HepG2 (cell line): ENCODE measurements around the gene RUNX3. TPM values are rescaled to one million over a fixed set of nuclear protein-coding genes. Genes with fewer than 3 reads are reported as not detected.

ENCODE experiments used
- ATAC-seq: fragments of 200-7000 bp; cut with Tn5 transposase; 3 replicates; pipeline ENCODE4 v1.9.1; 2020; ENCODE audit warnings: mild to moderate bottlenecking, moderate library complexity
- BruUV-seq: library from RNA; stranded (reverse); fragments of 400-500 nt; replicated peaks from 2 replicates; lab custom pipeline; 2021; lab: Mats Ljungman, UMichigan
- CTCF ChIA-PET: fragments of 300-600 bp; formaldehyde crosslinking; extraction: SDS; loops from one replicate; lab custom pipeline; 2021; ENCODE audit warnings: low total read pairs, inconsistent platforms, low intra/inter-chr PET ratio; lab: Yijun Ruan, JAX
- POLR2A ChIA-PET: fragments of 350-600 bp; sonication (Branson Sonifier 250); formaldehyde crosslinking; loops from one replicate; lab custom pipeline; 2020; ENCODE audit warnings: antibody characterized with exemption, inconsistent platforms; lab: Yijun Ruan, JAX
- DNase-seq: peaks from one replicate; pipeline ENCODE4 v3.0.0-alpha.2; 2015; ENCODE audit warnings: low spot score
- FAIRE-seq: peaks from 3 replicates; lab custom pipeline; 2011; peaks lifted over from hg19 to GRCh38; lab: Jason Lieb, UNC
- H2AFZ ChIP-seq: one replicate; pipeline ENCODE4 v1.6.1; 2011; ENCODE audit warnings: low read length, inconsistent platforms
- H3K27ac ChIP-seq: fragments of 300-600 bp; 3 replicates; pipeline ENCODE4 v1.8.0; 2011; ENCODE audit warnings: mixed run types, mild to moderate bottlenecking, mixed read lengths, low read length, inconsistent platforms; ENCODE audit not compliant: insufficient read depth; ENCODE audit errors: extremely low read length
- H3K27me3 ChIP-seq, 2 experiments: fragments of 200-600 bp in 1 of 2; 2 replicates in 1 of 2; 3 replicates in 1 of 2; pipeline versions ENCODE4 v1.6.0 to v1.8.0; 2011; ENCODE audit warnings: low read length in 2 of 2, mild to moderate bottlenecking in 2 of 2, moderate library complexity in 2 of 2, inconsistent platforms in 1 of 2; ENCODE audit not compliant: insufficient read depth in 2 of 2, control insufficient read depth in 1 of 2
- H3K36me3 ChIP-seq, 2 experiments: fragments of 200-600 bp in 1 of 2; replicated peaks in 1 of 2; 2 replicates in 1 of 2; 3 replicates in 1 of 2; pipeline versions ENCODE4 v1.5.1 to v1.8.0; 2011; ENCODE audit warnings: low read length in 2 of 2, inconsistent platforms in 1 of 2; ENCODE audit not compliant: insufficient read depth in 2 of 2, control insufficient read depth in 1 of 2
- H3K4me1 ChIP-seq: 2 replicates; pipeline ENCODE4 v1.5.1; 2012; ENCODE audit warnings: low read length, inconsistent platforms; ENCODE audit not compliant: insufficient read depth
- H3K4me2 ChIP-seq: 2 replicates; pipeline ENCODE4 v1.6.0; 2011; ENCODE audit warnings: low read depth, low read length, inconsistent platforms
- H3K4me3 ChIP-seq, 3 experiments: fragments of 200-600 bp in 1 of 3; sonication (generic), shearing (Covaris generic) in 1 of 3; replicated peaks in 1 of 3; 2 replicates each; pipeline ENCODE4 v1.5.1; 2011 to 2016; ENCODE audit warnings: low read length in 3 of 3, inconsistent platforms in 2 of 3, low read depth in 2 of 3, mild to moderate bottlenecking in 2 of 3, control low read depth in 1 of 3, mixed read lengths in 1 of 3; ENCODE audit not compliant: insufficient read depth in 1 of 3
- H3K79me2 ChIP-seq: one replicate; pipeline ENCODE4 v1.6.1; 2011; ENCODE audit warnings: low read length, inconsistent platforms; ENCODE audit not compliant: insufficient read depth
- H3K9ac ChIP-seq: 2 replicates; pipeline ENCODE4 v1.6.0; 2011; ENCODE audit warnings: mild to moderate bottlenecking, low read depth, low read length, inconsistent platforms; ENCODE audit not compliant: insufficient read depth
- H3K9me3 ChIP-seq: 2 replicates; pipeline ENCODE4 v1.5.1; 2012; ENCODE audit warnings: mild to moderate bottlenecking, low read length
- H4K20me1 ChIP-seq: 2 replicates; pipeline ENCODE4 v1.6.0; 2011; ENCODE audit warnings: inconsistent platforms, mild to moderate bottlenecking, low read length, moderate library complexity; ENCODE audit not compliant: insufficient read depth
- CENPX ChIP-seq: sonication (generic); formaldehyde crosslinking; IDR thresholded peaks from 2 replicates; pipeline ENCODE4 v1.9.0; 2021; ENCODE audit warnings: mild to moderate bottlenecking, missing genetic modification reagents, moderate library complexity
- ETV6 ChIP-seq: sonication (generic); formaldehyde crosslinking; conservative IDR thresholded peaks from 2 replicates; pipeline ENCODE4 v1.4.0; 2020; ENCODE audit warnings: missing genetic modification reagents
- EZH2 ChIP-seq: conservative IDR thresholded peaks from 2 replicates; pipeline ENCODE4 v1.6.1; 2012; ENCODE audit warnings: mild to moderate bottlenecking, low read depth, low read length, moderate library complexity
- FOXO1 ChIP-seq: sonication (generic); formaldehyde crosslinking; IDR thresholded peaks from 2 replicates; pipeline ENCODE4 v1.4.0; 2020; ENCODE audit warnings: missing genetic modification reagents
- GFI1 ChIP-seq: sonication (generic); formaldehyde crosslinking; IDR thresholded peaks from 2 replicates; pipeline ENCODE4 v1.5.0; 2020; ENCODE audit warnings: missing genetic modification reagents, mild to moderate bottlenecking, borderline replicate concordance
- JUND ChIP-seq: sonication (generic); formaldehyde crosslinking; IDR thresholded peaks from 2 replicates; pipeline ENCODE4 v1.8.0; 2022; ENCODE audit warnings: mild to moderate bottlenecking, missing genetic modification reagents
- NFYC ChIP-seq: IDR thresholded peaks from 2 replicates; pipeline ENCODE4 v1.6.1; 2016; ENCODE audit warnings: missing genetic modification reagents, missing compliant biosample characterization
- SPEN ChIP-seq: sonication (generic); formaldehyde crosslinking; IDR thresholded peaks from 2 replicates; pipeline ENCODE4 v1.5.1; 2020; ENCODE audit warnings: low read depth, mild to moderate bottlenecking, missing genetic modification reagents
- TAF1 ChIP-seq: sonication (generic); formaldehyde crosslinking; IDR thresholded peaks from 2 replicates; pipeline ENCODE4 v1.4.0; 2020; ENCODE audit warnings: missing genetic modification reagents
- TCF7 ChIP-seq: sonication (generic); IDR thresholded peaks from 2 replicates; pipeline ENCODE4 v1.6.1; 2016; ENCODE audit warnings: antibody characterized with exemption, low read depth
- ZNF264 ChIP-seq: sonication (generic); formaldehyde crosslinking; IDR thresholded peaks from 2 replicates; pipeline ENCODE4 v1.4.0; 2020; ENCODE audit warnings: missing genetic modification reagents
- ZNF44 ChIP-seq: sonication (generic); formaldehyde crosslinking; IDR thresholded peaks from 2 replicates; pipeline ENCODE4 v1.5.1; 2020; ENCODE audit warnings: mild to moderate bottlenecking, missing genetic modification reagents
- ZNF563 ChIP-seq: sonication (generic); formaldehyde crosslinking; IDR thresholded peaks from 2 replicates; pipeline ENCODE4 v1.8.0; 2022; ENCODE audit warnings: mild to moderate bottlenecking, moderate library complexity, missing genetic modification reagents
- ZNF567 ChIP-seq: sonication (generic); formaldehyde crosslinking; IDR thresholded peaks from 2 replicates; pipeline ENCODE4 v1.8.1; 2023; ENCODE audit warnings: mild to moderate bottlenecking, missing genetic modification reagents, borderline replicate concordance
- ZNF670 ChIP-seq: sonication (generic); formaldehyde crosslinking; IDR thresholded peaks from 2 replicates; pipeline ENCODE4 v1.8.0; 2022; ENCODE audit warnings: mild to moderate bottlenecking, missing genetic modification reagents, borderline replicate concordance
- WGBS: methylation state at CpG from one replicate; pipeline ENCODE4 v1.1.6; 2017; ENCODE audit warnings: low lambda C conversion rate; 5-methylcytosine and 5-hydroxymethylcytosine counted together
- in situ Hi-C: cut with HindIII; loops from 2 replicates; pipeline ENCODE4 v1.10.0; 2017; ENCODE audit warnings: low pct_unique_long_range_greater_than_20kb; ENCODE audit not compliant: extremely low pct_ligation_motif_present
- intact Hi-C: fragments of 100-400 bp; cut with micrococcal nuclease; formaldehyde crosslinking; loops from one replicate; pipeline ENCODE4 v1.10.0; 2022; ENCODE audit not compliant: unreplicated experiment
- polyA plus RNA-seq, 8 experiments: library from polyadenylated mRNA; depleted of rRNA in 3 of 8; stranded (reverse) in 7 of 8; unstranded in 1 of 8; fragments of >200 nt; fragmentation: Illumina TruSeq in 4 of 8; extraction: Trizol in 4 of 8; gene quantifications; 2 replicates each; pipeline versions ENCODE4 v1.2.1 to v1.2.3, GENCODE V29; 2011 to 2016; ENCODE audit warnings: low read depth in 4 of 8, missing spikeins in 1 of 8, mixed read lengths in 1 of 8; ENCODE audit not compliant: insufficient read depth in 1 of 8
- total RNA-seq, 5 experiments: library from RNA; depleted of rRNA; stranded (reverse); fragments of >200 nt; fragmentation: Illumina TruSeq; extraction: Trizol; gene quantifications; 2 replicates each; pipeline ENCODE4 v1.2.3, GENCODE V29; 2016; ENCODE audit warnings: low read depth in 1 of 5

Gene RUNX3
- total and polyA plus RNA-seq, 2 of the 13 experiments (the other 11 are each of a cell fraction or from before 2014, with no cell fraction given), result 0.04 to 0.22 TPM

DNA sequence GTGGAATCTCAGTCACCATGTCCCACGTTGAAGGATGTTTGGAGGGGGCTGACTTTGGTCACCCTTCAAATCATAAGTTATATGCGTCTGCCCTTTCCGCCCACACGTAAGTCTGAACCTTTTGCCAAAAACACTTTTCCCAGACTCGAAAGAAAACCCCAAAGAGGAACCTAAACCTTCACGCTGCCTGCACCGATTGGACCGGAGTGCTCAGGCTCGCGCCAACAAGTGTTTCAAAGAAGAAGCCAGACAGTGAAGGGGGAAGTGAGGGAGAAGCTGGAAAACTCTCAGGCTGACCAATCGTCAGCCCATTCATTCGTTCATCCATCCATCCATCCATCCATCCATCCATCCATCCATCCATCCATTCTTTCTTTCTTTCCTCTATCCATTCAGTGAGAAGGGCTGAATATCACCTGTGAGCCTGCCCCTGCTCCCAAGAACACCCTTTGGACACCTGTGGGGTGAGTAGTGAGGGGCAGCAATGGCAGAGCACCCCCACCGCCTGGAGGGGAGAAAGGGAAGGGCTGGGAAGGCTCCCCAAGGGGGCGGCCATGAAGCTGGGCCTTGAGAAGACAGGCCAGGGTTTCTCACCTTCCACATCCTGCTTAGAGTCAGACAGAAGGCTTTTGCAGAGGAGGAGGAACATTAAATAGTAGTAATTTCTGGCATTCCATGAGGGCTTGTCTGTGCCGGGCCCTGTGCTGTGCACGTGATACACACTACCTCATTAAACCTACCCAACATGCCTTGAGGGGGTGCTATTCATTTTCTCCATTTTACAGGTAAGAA is 27.1 kb upstream of the RUNX3 start:
- POLR2A ChIA-PET, result no interaction called here
- in situ Hi-C loops, result no loop called here
- peaks cover 2% of the 10 kb centered on the region; the same call in 1 of the 2 replicates for H3K4me1 ChIP-seq
- H3K9me3 ChIP-seq, result no peaks in the 10 kb centered on the region
- no peak overlapping the region for H3K4me2 ChIP-seq
- ATAC-seq (no peak), DNase-seq (no peak), FAIRE-seq (no peak)
- intact Hi-C loops, result no loop called here
- H3K9ac ChIP-seq, result no peak overlapping the region
- H3K4me3 ChIP-seq, result no peak overlapping the region
- no TSS peak for BruUV-seq
- TF ChIP-seq ZNF567 (CRISPR knock-in tag) (no peak), TCF7 (no peak), ZNF264 (CRISPR knock-in tag) (no peak), CENPX (CRISPR knock-in tag) (no peak), EZH2 (no peak), ETV6 (no peak), JUND (CRISPR knock-in tag) (no peak), ZNF670 (CRISPR knock-in tag) (no peak), NFYC (CRISPR knock-in tag) (no peak), SPEN (CRISPR knock-in tag) (no peak), TAF1 (CRISPR knock-in tag) (no peak), GFI1 (no peak), ZNF44 (CRISPR knock-in tag) (no peak), ZNF563 (CRISPR knock-in tag) (no peak), FOXO1 (no peak)
- H3K79me2 ChIP-seq, result no peaks in the 10 kb centered on the region
- H3K27me3 ChIP-seq, result peaks cover 2 to 54% of the 10 kb centered on the region in 2 experiments; a peak in 3 of 5 replicates
- H3K27ac ChIP-seq, result no peak overlapping the region
- no peak overlapping the region for H2AFZ ChIP-seq
- WGBS, result 45% methylated on average over 16 of the region's 16 CpGs
- CTCF ChIA-PET, result no interaction called here
- no peaks in the 10 kb centered on the region for H4K20me1 ChIP-seq
- H3K36me3 ChIP-seq, result no peaks in the 10 kb centered on the region
